ENCODE results near the gene CENPN. TPM values are rescaled to one million over a fixed set of nuclear protein-coding genes. Genes with fewer than 3 reads are reported as not detected.

Gene CENPN
- total and polyA plus RNA-seq, 2 of the 13 experiments (the other 11 are each of a cell fraction or from before 2014, with no cell fraction given) = 29.7 to 129 TPM

DNA sequence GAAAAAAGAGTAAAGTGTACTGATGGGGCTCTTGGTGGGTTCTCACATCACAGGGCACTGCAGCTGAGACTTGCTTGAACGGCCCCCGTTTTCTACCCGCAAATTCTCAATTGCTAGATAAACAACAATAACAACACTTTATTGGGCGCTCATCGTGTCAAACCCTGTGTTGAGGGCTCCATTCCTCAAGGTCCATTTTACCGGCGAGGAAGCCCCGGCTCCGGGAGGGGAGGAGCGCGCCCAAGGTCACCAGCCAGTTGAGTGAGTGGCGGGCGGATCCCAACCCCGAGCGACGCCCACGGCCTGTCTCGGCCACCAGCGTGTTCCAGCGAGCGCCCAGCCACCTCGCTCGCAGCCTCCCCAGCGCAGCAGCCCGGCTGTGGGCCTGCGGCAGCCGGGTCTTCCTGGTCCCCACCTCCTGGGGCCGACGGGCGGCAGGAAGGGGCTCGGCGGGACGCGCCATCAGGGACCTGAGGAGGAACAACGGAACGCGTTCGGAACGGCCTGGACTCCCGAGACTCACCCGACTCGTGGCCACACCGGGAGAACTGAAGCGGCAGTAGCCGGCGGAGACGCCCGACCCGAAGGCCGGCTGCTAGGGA, 702 bp upstream of the CENPN start (continued):
- TF ChIP-seq, protein P1, sequence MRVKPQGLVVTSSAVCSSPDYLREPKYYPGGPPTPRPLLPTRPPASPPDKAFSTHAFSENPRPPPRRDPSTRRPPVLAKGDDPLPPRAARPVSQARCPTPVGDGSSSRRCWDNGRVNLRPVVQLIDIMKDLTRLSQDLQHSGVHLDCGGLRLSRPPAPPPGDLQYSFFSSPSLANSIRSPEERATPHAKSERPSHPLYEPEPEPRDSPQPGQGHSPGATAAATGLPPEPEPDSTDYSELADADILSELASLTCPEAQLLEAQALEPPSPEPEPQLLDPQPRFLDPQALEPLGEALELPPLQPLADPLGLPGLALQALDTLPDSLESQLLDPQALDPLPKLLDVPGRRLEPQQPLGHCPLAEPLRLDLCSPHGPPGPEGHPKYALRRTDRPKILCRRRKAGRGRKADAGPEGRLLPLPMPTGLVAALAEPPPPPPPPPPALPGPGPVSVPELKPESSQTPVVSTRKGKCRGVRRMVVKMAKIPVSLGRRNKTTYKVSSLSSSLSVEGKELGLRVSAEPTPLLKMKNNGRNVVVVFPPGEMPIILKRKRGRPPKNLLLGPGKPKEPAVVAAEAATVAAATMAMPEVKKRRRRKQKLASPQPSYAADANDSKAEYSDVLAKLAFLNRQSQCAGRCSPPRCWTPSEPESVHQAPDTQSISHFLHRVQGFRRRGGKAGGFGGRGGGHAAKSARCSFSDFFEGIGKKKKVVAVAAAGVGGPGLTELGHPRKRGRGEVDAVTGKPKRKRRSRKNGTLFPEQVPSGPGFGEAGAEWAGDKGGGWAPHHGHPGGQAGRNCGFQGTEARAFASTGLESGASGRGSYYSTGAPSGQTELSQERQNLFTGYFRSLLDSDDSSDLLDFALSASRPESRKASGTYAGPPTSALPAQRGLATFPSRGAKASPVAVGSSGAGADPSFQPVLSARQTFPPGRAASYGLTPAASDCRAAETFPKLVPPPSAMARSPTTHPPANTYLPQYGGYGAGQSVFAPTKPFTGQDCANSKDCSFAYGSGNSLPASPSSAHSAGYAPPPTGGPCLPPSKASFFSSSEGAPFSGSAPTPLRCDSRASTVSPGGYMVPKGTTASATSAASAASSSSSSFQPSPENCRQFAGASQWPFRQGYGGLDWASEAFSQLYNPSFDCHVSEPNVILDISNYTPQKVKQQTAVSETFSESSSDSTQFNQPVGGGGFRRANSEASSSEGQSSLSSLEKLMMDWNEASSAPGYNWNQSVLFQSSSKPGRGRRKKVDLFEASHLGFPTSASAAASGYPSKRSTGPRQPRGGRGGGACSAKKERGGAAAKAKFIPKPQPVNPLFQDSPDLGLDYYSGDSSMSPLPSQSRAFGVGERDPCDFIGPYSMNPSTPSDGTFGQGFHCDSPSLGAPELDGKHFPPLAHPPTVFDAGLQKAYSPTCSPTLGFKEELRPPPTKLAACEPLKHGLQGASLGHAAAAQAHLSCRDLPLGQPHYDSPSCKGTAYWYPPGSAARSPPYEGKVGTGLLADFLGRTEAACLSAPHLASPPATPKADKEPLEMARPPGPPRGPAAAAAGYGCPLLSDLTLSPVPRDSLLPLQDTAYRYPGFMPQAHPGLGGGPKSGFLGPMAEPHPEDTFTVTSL (CRISPR knock-in tag; IDR thresholded peaks at IDR 0.05; ENCODE audit: borderline replicate concordance) = 0 out of 2 replicates have a peak, but pooled peaks have one; percentile 7
- TF ChIP-seq NFIC (IDR thresholded peaks at IDR 0.05; ENCODE audit: low read length) = no peak
- no peak for TF ChIP-seq ZNF24 (IDR thresholded peaks at IDR 0.05)
- TF ChIP-seq NFE2 (CRISPR knock-in tag; IDR thresholded peaks at IDR 0.05) = no peak
- TF ChIP-seq, protein P2, sequence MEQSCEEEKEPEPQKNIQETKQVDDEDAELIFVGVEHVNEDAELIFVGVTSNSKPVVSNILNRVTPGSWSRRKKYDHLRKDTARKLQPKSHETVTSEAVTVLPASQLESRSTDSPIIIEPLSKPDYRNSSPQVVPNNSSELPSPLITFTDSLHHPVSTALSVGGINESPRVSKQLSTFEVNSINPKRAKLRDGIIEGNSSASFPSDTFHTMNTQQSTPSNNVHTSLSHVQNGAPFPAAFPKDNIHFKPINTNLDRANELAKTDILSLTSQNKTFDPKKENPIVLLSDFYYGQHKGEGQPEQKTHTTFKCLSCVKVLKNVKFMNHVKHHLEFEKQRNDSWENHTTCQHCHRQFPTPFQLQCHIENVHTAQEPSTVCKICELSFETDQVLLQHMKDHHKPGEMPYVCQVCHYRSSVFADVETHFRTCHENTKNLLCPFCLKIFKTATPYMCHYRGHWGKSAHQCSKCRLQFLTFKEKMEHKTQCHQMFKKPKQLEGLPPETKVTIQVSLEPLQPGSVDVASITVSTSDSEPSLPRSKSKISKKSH (CRISPR knock-in tag; IDR thresholded peaks at IDR 0.05; ENCODE audit: borderline replicate concordance) = no peak
- TF ChIP-seq NFKBIZ (CRISPR knock-in tag; IDR thresholded peaks at IDR 0.05) = peak; percentile 83; the same call in 1 of the 2 replicates
- TF ChIP-seq ZNF281 (CRISPR knock-in tag; IDR thresholded peaks at IDR 0.05; ENCODE audit: borderline replicate concordance) = no peak
- no peak; the same call in 1 of the 2 replicates for TF ChIP-seq ZNF749 (CRISPR knock-in tag; IDR thresholded peaks at IDR 0.05; ENCODE audit: borderline replicate concordance)
- no peak for TF ChIP-seq ZNF501 (CRISPR knock-in tag; IDR thresholded peaks at IDR 0.05)
- TF ChIP-seq ZNF383 (CRISPR knock-in tag; IDR thresholded peaks at IDR 0.05; ENCODE audit: borderline replicate concordance) = no peak
- 0 out of 2 replicates have a peak, but pooled peaks have one; percentile 72 for TF ChIP-seq MTA1 (CRISPR knock-in tag; IDR thresholded peaks at IDR 0.05; ENCODE audit: borderline replicate concordance)
- TF ChIP-seq CSRNP2 (CRISPR knock-in tag; conservative IDR thresholded peaks at IDR 0.05; ENCODE audit: low read depth) = peak; percentile 12; the same call in 1 of the 2 replicates
- no peak for TF ChIP-seq ZMYM4 (CRISPR knock-in tag; IDR thresholded peaks at IDR 0.05)
- no peak for TF ChIP-seq ZFP36 (IDR thresholded peaks at IDR 0.05; ENCODE audit: borderline replicate concordance, low read depth, low read length, partially characterized antibody)
- no peak for TF ChIP-seq MIXL1 (CRISPR knock-in tag; IDR thresholded peaks at IDR 0.05)
- peak; percentile 71 for TF ChIP-seq TGIF2 (CRISPR knock-in tag; IDR thresholded peaks at IDR 0.05)
- peak; percentile 20; the same call in 1 of the 2 replicates for TF ChIP-seq TFAP4 (IDR thresholded peaks at IDR 0.05; ENCODE audit: borderline replicate concordance, low read depth)

Data from HepG2 (cell line).